ENCODE measurements around the gene NRL. TPM values are rescaled to one million over a fixed set of nuclear protein-coding genes. Genes with fewer than 3 reads are reported as not detected.
A peak's percentile ranks its signal among the peaks of the same experiment; 100 is the strongest.

Gene NRL
- total RNA-seq, 1 donor from 2014 or later = 0.48 TPM

GRCh38 chr14:24079491-24080141 lies 35.1 kb downstream of the NRL start:
- no peak overlapping the region for H3K27ac Mint-ChIP-seq (ENCODE audit: unreplicated experiment)
- H3K4me2 ChIP-seq (ENCODE audit: low read length) = no peak overlapping the region
- H3K79me2 ChIP-seq (ENCODE audit: insufficient read depth, low read length) = no peaks in the 10 kb centered on the region
- H2AFZ ChIP-seq (ENCODE audit: low read depth, low read length) = no peak overlapping the region
- no peak overlapping the region for H3K9ac ChIP-seq (ENCODE audit: low read length)
- H3K36me3 Mint-ChIP-seq (ENCODE audit: low read depth, unreplicated experiment) = no peaks in the 10 kb centered on the region
- peaks cover 10% of the 10 kb centered on the region for H3K4me1 ChIP-seq (ENCODE audit: insufficient read depth, low read length)
- TF ChIP-seq EZH2 (IDR thresholded peaks at IDR 0.05; ENCODE audit: insufficient read depth, low read length) (no peak), CTCF (IDR thresholded peaks at IDR 0.05; ENCODE audit: insufficient read depth, low read depth, low read length) (no peak)
- no peak overlapping the region for H3K4me3 ChIP-seq (ENCODE audit: insufficient read depth, low read depth, low read length)
- no peaks in the 10 kb centered on the region for H3K36me3 ChIP-seq (ENCODE audit: insufficient read depth, low read length)
- H3K9me3 ChIP-seq (ENCODE audit: insufficient read depth, low read depth, low read length) = no peaks in the 10 kb centered on the region
- H3K4me1 Mint-ChIP-seq (ENCODE audit: low read depth, unreplicated experiment) = no peaks in the 10 kb centered on the region
- FAIRE-seq (no peak), DNase-seq (ENCODE audit: low read depth) (no peak)
- H3K9me3 Mint-ChIP-seq (ENCODE audit: unreplicated experiment) = no peaks in the 10 kb centered on the region
- H3K4me3 Mint-ChIP-seq (ENCODE audit: unreplicated experiment) = peak overlapping the region; percentile 65
- H3K27me3 Mint-ChIP-seq (ENCODE audit: low read depth, unreplicated experiment) = peaks cover 79% of the 10 kb centered on the region
- peaks cover 35% of the 10 kb centered on the region for H3K27me3 ChIP-seq (ENCODE audit: insufficient read depth, low read length)
- no peak overlapping the region for H3K27ac ChIP-seq (ENCODE audit: low read depth, low read length)
- no peaks in the 10 kb centered on the region for H4K20me1 ChIP-seq (ENCODE audit: insufficient read depth, low read length)

- H4K20me1 ChIP-seq (ENCODE audit: insufficient read depth, low read length) = no peaks in the 10 kb centered on the region
- H3K9ac ChIP-seq (ENCODE audit: low read length) = no peak overlapping the region
- H3K36me3 ChIP-seq (ENCODE audit: insufficient read depth, low read length) = no peaks in the 10 kb centered on the region
- H3K79me2 ChIP-seq (ENCODE audit: insufficient read depth, low read length) = no peaks in the 10 kb centered on the region
- TF ChIP-seq EZH2 (IDR thresholded peaks at IDR 0.05; ENCODE audit: insufficient read depth, low read length) = no peak
- no peak for TF ChIP-seq CTCF (IDR thresholded peaks at IDR 0.05; ENCODE audit: insufficient read depth, low read depth, low read length)
- Mint-ChIP-seq H3K36me3 (ENCODE audit: low read depth, unreplicated experiment) (no peaks in the 10 kb centered on the region), H3K27me3 (ENCODE audit: low read depth, unreplicated experiment) (peaks cover 76% of the 10 kb centered on the region), H3K9me3 (ENCODE audit: unreplicated experiment) (no peaks in the 10 kb centered on the region), H3K4me3 (ENCODE audit: unreplicated experiment) (no peak overlapping the region), H3K27ac (ENCODE audit: unreplicated experiment) (no peak overlapping the region), H3K4me1 (ENCODE audit: low read depth, unreplicated experiment) (no peaks in the 10 kb centered on the region)
- FAIRE-seq (no peak), DNase-seq (ENCODE audit: low read depth) (no peak)
- no peak overlapping the region for H2AFZ ChIP-seq (ENCODE audit: low read depth, low read length)
- H3K9me3 ChIP-seq (ENCODE audit: insufficient read depth, low read depth, low read length) = no peaks in the 10 kb centered on the region
- H3K4me1 ChIP-seq (ENCODE audit: insufficient read depth, low read length) = peaks cover 10% of the 10 kb centered on the region
- H3K4me2 ChIP-seq (ENCODE audit: low read length) = no peak overlapping the region
- no peak overlapping the region for H3K4me3 ChIP-seq (ENCODE audit: insufficient read depth, low read depth, low read length)
- H3K27ac ChIP-seq (ENCODE audit: low read depth, low read length) = no peak overlapping the region
- peaks cover 31% of the 10 kb centered on the region for H3K27me3 ChIP-seq (ENCODE audit: insufficient read depth, low read length)
These were observed 36.6 kb downstream of the NRL start for GRCh38 chr14:24078146-24078545.

- no peaks in the 10 kb centered on the region for H3K79me2 ChIP-seq (ENCODE audit: insufficient read depth, low read length)
- no peak overlapping the region for H3K27ac Mint-ChIP-seq (ENCODE audit: unreplicated experiment)
- FAIRE-seq = no peak
- no peaks in the 10 kb centered on the region for H3K36me3 Mint-ChIP-seq (ENCODE audit: low read depth, unreplicated experiment)
- H3K27me3 Mint-ChIP-seq (ENCODE audit: low read depth, unreplicated experiment) = peaks cover 70% of the 10 kb centered on the region
- H4K20me1 ChIP-seq (ENCODE audit: insufficient read depth, low read length) = no peaks in the 10 kb centered on the region
- no peak for DNase-seq (ENCODE audit: low read depth)
- H3K4me2 ChIP-seq (ENCODE audit: low read length) = no peak overlapping the region
- no peaks in the 10 kb centered on the region for H3K9me3 ChIP-seq (ENCODE audit: insufficient read depth, low read depth, low read length)
- no peak for TF ChIP-seq EZH2 (IDR thresholded peaks at IDR 0.05; ENCODE audit: insufficient read depth, low read length)
- no peak for TF ChIP-seq CTCF (IDR thresholded peaks at IDR 0.05; ENCODE audit: insufficient read depth, low read depth, low read length)
- no peak overlapping the region for H3K27ac ChIP-seq (ENCODE audit: low read depth, low read length)
- H3K36me3 ChIP-seq (ENCODE audit: insufficient read depth, low read length) = no peaks in the 10 kb centered on the region
- H3K4me1 Mint-ChIP-seq (ENCODE audit: low read depth, unreplicated experiment) = no peaks in the 10 kb centered on the region
- H3K27me3 ChIP-seq (ENCODE audit: insufficient read depth, low read length) = peaks cover 22% of the 10 kb centered on the region
- no peak overlapping the region for H3K4me3 Mint-ChIP-seq (ENCODE audit: unreplicated experiment)
- H3K9me3 Mint-ChIP-seq (ENCODE audit: unreplicated experiment) = no peaks in the 10 kb centered on the region
- H3K9ac ChIP-seq (ENCODE audit: low read length) = no peak overlapping the region
- H2AFZ ChIP-seq (ENCODE audit: low read depth, low read length) = no peak overlapping the region
- H3K4me1 ChIP-seq (ENCODE audit: insufficient read depth, low read length) = peaks cover 10% of the 10 kb centered on the region
- H3K4me3 ChIP-seq (ENCODE audit: insufficient read depth, low read depth, low read length) = no peak overlapping the region
These were observed 37.7 kb downstream of the NRL start for GRCh38 chr14:24077086-24077485.
